AG04450 (cell line): ENCODE measurements around the gene SLC43A2. TPM values are rescaled to one million over a fixed set of nuclear protein-coding genes. Genes with fewer than 3 reads are reported as not detected.
A peak's percentile ranks its signal among the peaks of the same experiment; 100 is the strongest.
"Not testable (repeated sequence)": the region's sequence is repeated elsewhere in the genome, so short reads cannot be mapped to it uniquely, and the experiment has no call there.

Experiments used
- CTCF ChIA-PET: fragments of 300-600, 350-600 bp; formaldehyde crosslinking; extraction: SDS; loops from one replicate; lab custom pipeline; 2022; ENCODE audit warnings: antibody characterized with exemption, inconsistent platforms; lab: Charles Lee
- POLR2A ChIA-PET: fragments of 350-600 bp; formaldehyde crosslinking; extraction: SDS; loops from one replicate; lab custom pipeline; 2021; ENCODE audit warnings: antibody characterized with exemption, inconsistent platforms; lab: Yijun Ruan, JAX
- DNase-seq: peaks from one replicate; pipeline ENCODE4 v3.0.0-alpha.2; 2011; ENCODE audit warnings: low read depth, low spot score
- H3K27ac ChIP-seq: one replicate; pipeline ENCODE4 v1.5.1; 2012; ENCODE audit warnings: low read depth, low read length, control low read depth
- H3K27me3 ChIP-seq: one replicate; pipeline ENCODE4 v1.6.0; 2012; ENCODE audit warnings: low read length; ENCODE audit not compliant: control insufficient read depth, insufficient read depth
- H3K4me3 ChIP-seq: 2 replicates; pipeline ENCODE4 v1.5.1; 2011; ENCODE audit warnings: mild to moderate bottlenecking, low read depth, low read length, control low read depth
- H3K9me3 ChIP-seq: 2 replicates; pipeline ENCODE4 v1.5.1; 2012; ENCODE audit warnings: low read length; ENCODE audit not compliant: control insufficient read depth, insufficient read depth
- polyA plus RNA-seq: library from polyadenylated mRNA; depleted of rRNA; stranded (reverse); fragments of >200 nt; gene quantifications from 2 replicates; pipeline ENCODE4 v1.2.3, GENCODE V29; 2011
- TF ChIP-seq, protein P1 (sequence below): IDR thresholded peaks from 2 replicates; pipeline ENCODE4 v1.5.1; 2011; ENCODE audit warnings: low read depth, low read length, control low read depth, inconsistent platforms

SLC43A2 gene
- polyA plus RNA-seq, 1 experiment = 5.3 TPM

DNA sequence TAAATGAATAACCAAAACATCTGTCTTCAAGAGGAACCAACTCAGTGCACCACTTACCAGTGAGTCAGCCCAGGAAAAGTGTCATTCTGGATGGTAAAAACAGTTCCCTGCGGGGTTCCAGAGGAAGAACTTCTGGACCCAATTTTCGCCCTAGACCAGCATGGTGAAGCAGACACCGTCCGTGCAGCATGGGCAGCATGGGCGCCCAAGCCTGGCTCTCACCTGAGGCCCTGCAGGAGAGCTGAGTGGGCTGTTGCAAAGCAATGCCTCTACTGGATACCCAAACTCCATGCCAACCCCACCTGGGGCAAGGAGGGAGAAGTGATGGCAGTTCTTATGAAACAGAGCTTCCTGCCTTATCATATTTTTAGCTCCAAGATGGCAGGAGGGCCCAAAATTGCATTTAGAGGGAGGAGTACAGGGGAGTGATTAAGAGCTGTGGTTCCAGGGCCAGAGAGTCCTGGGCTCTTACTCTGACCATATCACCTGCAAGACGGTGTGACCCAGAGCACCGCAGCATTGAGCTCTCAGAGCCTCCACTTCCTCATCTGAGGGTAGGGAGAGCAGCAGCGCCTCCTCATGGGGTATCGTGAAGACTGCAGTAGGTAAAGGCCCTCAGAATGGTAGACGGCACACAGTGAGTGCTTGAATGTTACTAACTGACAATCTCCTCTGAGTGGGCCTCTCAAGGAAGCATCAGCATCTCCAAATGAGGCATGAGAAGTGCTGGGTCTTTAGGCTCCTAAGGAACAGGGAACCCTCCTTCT is 95.6 kb downstream of the SLC43A2 start:
- Histone ChIP-seq H3K27ac (no peak overlapping the region), H3K4me3 (no peak overlapping the region), H3K27me3 (no peaks in the 10 kb centered on the region), H3K9me3 (no peaks in the 10 kb centered on the region)
- no peak for DNase-seq
- ChIA-PET POLR2A (interaction anchor here (0.9 kb wide), 1 partner anchor 17 kb away, joined by 4 read pairs; the partner anchor contains the start of gene INPP5K), CTCF (interaction anchor here (0.6 to 2.7 kb wide), 4 partner anchors 18 to 200 kb away, joined by 3 to 8 read pairs (median 6); no protein-coding TSS in a partner anchor)
- TF ChIP-seq, protein P1, sequence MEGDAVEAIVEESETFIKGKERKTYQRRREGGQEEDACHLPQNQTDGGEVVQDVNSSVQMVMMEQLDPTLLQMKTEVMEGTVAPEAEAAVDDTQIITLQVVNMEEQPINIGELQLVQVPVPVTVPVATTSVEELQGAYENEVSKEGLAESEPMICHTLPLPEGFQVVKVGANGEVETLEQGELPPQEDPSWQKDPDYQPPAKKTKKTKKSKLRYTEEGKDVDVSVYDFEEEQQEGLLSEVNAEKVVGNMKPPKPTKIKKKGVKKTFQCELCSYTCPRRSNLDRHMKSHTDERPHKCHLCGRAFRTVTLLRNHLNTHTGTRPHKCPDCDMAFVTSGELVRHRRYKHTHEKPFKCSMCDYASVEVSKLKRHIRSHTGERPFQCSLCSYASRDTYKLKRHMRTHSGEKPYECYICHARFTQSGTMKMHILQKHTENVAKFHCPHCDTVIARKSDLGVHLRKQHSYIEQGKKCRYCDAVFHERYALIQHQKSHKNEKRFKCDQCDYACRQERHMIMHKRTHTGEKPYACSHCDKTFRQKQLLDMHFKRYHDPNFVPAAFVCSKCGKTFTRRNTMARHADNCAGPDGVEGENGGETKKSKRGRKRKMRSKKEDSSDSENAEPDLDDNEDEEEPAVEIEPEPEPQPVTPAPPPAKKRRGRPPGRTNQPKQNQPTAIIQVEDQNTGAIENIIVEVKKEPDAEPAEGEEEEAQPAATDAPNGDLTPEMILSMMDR = peak; percentile 28

GRCh38 chr17:1529863-1530262 is 98.8 kb downstream of the SLC43A2 start:
- H3K27me3 ChIP-seq = no peaks in the 10 kb centered on the region
- H3K4me3 ChIP-seq = no peak overlapping the region
- CTCF ChIA-PET = interaction anchor here (1.2 kb wide), 1 partner anchor 14 kb away, joined by 4 read pairs; no protein-coding TSS in a partner anchor
- DNase-seq = no peak
- H3K9me3 ChIP-seq = no peaks in the 10 kb centered on the region
- H3K27ac ChIP-seq = no peak overlapping the region
- POLR2A ChIA-PET = interaction anchor here (1.9 kb wide), 1 partner anchor 13 kb away, joined by 12 read pairs; the partner anchor contains the start of gene INPP5K
- TF ChIP-seq, protein P1 = no peak

DNA sequence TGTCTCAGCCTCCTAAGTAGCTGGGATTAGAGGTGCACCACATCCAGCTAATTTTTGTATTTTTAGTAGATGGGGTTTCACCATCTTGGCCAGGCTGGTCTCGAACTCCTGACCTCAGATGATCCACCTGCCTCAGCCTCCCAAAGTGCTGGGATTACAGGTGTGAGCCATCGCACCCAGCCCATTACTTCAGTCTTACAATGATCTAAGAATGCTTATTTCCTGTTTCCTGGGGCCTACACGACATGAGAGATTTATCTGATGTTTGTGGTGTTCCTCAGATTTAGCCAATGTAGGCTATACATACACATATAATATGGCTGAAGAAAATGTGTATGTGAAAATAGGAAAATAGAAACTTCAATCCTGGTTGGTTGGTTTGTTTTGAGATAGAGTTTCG is 101.8 kb downstream of the SLC43A2 start:
- H3K4me3 ChIP-seq, POLR2A ChIA-PET, H3K9me3 ChIP-seq, DNase-seq, H3K27me3 ChIP-seq, CTCF ChIA-PET, H3K27ac ChIP-seq: not testable (repeated sequence)

GRCh38 chr17:1522626-1523025 is 106.0 kb downstream of the SLC43A2 start:
- no peak overlapping the region for H3K4me3 ChIP-seq
- no peak for DNase-seq
- H3K27me3 ChIP-seq = no peaks in the 10 kb centered on the region
- no peaks in the 10 kb centered on the region for H3K9me3 ChIP-seq
- no peak overlapping the region for H3K27ac ChIP-seq
- ChIA-PET CTCF (no interaction called here), POLR2A (no interaction called here)
- TF ChIP-seq, protein P1 = no peak

- Histone ChIP-seq H3K9me3 (no peaks in the 10 kb centered on the region; the same call in 1 of the 2 replicates), H3K27ac (no peak overlapping the region), H3K4me3 (no peak overlapping the region), H3K27me3 (no peaks in the 10 kb centered on the region)
- DNase-seq = no peak
- POLR2A ChIA-PET = no interaction called here
- TF ChIP-seq, protein P1 = no peak
- CTCF ChIA-PET = interaction anchor here (3.1 kb wide), 1 partner anchor 155 kb away, joined by 8 read pairs; no protein-coding TSS in a partner anchor
Observed at GRCh38 chr17:1521086-1521640, 107.5 kb downstream of the SLC43A2 start.
